Measurements from ENCODE around the gene STMN3. TPM values are rescaled to one million over a fixed set of nuclear protein-coding genes. Genes with fewer than 3 reads are reported as not detected.
"Not testable (repeated sequence)": the region's sequence is repeated elsewhere in the genome, so short reads cannot be mapped to it uniquely, and the experiment has no call there.

STMN3 gene
- total RNA-seq, 4 donors from 2014 or later, result 9.4 to 23.0 (median 12.0) TPM

DNA sequence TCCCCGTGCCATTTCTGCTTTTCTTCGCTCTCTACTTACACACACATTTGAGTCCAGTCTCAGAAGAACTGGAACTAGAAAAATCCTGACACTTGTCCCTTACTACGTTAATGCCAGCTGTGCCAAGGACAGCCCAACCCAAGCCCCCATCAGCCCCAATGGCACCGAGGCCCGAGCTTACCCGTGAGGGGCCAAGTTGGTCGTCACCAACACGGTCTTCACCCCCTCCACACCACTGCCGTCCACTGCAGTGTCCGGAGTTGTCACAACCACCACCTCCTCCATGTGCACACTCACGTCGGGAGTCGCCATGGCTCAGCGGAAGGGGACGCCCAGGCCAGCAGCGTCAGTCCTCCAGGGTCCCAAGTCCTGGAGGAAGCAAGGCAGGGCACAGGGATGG is 34.1 kb downstream of the STMN3 start:
- intact Hi-C loops (cut with DNase I; ENCODE audit: low total_unique reads), result no loop called here
- TF ChIP-seq POLR2A (IDR thresholded peaks at IDR 0.05), result no peak
- TF ChIP-seq, protein P1, sequence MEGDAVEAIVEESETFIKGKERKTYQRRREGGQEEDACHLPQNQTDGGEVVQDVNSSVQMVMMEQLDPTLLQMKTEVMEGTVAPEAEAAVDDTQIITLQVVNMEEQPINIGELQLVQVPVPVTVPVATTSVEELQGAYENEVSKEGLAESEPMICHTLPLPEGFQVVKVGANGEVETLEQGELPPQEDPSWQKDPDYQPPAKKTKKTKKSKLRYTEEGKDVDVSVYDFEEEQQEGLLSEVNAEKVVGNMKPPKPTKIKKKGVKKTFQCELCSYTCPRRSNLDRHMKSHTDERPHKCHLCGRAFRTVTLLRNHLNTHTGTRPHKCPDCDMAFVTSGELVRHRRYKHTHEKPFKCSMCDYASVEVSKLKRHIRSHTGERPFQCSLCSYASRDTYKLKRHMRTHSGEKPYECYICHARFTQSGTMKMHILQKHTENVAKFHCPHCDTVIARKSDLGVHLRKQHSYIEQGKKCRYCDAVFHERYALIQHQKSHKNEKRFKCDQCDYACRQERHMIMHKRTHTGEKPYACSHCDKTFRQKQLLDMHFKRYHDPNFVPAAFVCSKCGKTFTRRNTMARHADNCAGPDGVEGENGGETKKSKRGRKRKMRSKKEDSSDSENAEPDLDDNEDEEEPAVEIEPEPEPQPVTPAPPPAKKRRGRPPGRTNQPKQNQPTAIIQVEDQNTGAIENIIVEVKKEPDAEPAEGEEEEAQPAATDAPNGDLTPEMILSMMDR (IDR thresholded peaks at IDR 0.05), result no peak
- no peak for DNase-seq (ENCODE audit: low spot score in 2 of 2)
- WGBS, 2 donors, result 94 to 96% methylated on average over 16 of the region's 16 CpGs
- no peak overlapping the region for H3K4me3 ChIP-seq (ENCODE audit: low read depth, poor library complexity, severe bottlenecking)

DNA sequence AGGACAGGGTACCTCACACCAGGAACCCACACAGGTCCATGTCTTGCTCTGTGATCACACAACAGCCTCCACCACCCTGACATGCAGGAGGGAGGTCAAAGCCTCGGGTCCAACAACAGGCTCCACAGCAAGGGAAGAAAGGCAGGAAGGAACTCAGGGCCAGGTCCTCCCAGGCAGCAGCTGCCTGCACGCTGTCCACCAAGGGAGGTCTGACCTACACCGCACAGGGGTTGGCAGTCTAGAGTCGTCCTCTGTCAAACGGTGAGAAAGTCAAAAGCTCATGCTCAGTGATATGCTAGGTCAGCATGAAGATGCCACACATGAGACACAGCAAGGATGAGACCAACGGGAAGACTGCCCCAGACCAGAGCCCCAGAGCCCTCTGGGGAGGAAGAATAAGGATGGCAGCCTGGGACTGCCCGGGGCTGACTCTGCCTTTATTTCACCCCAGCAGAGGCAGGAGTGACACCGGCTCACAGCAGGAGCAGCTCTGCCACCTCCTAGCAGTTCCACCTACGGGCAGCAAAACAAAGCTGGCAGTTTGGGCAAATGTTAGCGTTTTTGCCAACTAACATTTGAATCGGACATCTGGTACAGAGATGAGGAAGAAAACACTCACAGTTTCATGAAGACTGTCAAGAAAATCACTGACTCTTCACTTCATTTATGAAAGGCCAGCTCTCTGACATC is 34.8 kb downstream of the STMN3 start:
- TF ChIP-seq POLR2A (IDR thresholded peaks at IDR 0.05), result no peak
- H3K4me3 ChIP-seq (ENCODE audit: low read depth, poor library complexity, severe bottlenecking), result no peak overlapping the region
- DNase-seq (ENCODE audit: low spot score in 2 of 2), result no peak
- 90 to 91% methylated on average over 11 of the region's 11 CpGs for WGBS, 2 donors
- intact Hi-C loops (cut with DNase I; ENCODE audit: low total_unique reads), result no loop called here

DNA sequence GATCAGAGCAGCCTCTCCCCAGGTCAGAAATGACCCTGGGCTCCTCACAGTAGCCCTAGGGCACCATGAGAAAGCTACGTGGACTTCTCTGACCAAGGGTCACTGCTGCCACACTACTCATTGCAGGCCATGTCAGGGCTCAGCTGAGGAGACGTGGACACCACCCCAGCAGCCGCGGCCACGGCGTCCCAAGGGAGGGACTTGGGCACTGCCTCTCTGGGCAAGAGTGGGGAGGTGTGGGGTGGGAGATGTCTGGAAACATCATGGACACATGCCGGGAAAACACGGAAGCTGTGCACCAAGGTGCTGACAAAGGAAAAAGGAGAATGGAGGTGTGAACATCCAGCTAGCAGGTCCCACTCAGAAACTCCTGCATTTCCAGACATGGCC is 35.4 kb downstream of the STMN3 start:
- H3K4me3 ChIP-seq (ENCODE audit: low read depth, poor library complexity, severe bottlenecking), result no peak overlapping the region
- WGBS, 2 donors, result 93 to 98% methylated on average over 8 of the region's 8 CpGs
- intact Hi-C loops (cut with DNase I; ENCODE audit: low total_unique reads), result no loop called here
- TF ChIP-seq POLR2A (IDR thresholded peaks at IDR 0.05), result no peak
- TF ChIP-seq, protein P1 (IDR thresholded peaks at IDR 0.05), result no peak
- DNase-seq (ENCODE audit: low spot score in 2 of 2), result no peak

DNA sequence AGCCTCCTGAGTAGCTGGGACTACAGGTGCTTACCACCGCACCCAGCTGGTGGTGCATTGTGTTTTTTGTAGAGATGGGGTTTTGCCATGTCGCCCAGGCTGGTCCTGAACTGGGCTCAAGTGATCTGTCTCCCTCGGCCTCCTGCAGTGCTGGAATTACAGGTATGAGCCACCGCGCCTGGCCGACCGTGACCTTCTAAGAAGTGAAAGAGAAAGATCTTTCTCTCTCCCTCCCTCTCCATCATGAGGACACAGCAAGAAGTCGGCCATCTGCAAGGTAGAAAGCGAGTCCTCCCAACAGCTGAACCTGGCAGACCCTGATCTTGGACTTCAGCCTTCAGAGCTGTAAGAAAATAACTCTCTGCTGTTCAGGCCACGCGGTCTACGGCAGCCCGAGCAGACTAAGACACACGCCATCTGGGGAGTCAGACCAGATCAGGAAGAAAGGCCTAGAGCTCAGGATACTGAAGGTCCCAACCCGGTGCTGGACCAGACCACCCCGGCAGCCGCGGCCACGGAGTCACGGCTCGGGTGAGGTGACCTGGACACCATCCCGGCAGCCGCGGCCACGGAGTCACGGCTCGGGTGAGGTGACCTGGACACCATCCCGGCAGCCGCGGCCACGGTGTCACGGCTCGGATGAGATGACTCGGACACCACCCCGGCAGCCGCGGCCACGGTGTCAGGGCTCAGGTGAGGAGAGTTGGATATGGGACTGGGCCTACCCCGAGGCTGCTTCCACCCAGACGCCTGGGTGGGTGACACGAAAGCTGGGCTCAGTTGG is 35.9 kb downstream of the STMN3 start:
- 92 to 94% methylated on average over 36 to 41 of the region's 41 CpGs for WGBS, 2 donors
- no peak for DNase-seq (ENCODE audit: low spot score in 2 of 2)
- no peak overlapping the region for H3K4me3 ChIP-seq (ENCODE audit: low read depth, poor library complexity, severe bottlenecking)
- intact Hi-C loops (cut with DNase I; ENCODE audit: low total_unique reads), result no loop called here
- no peak for TF ChIP-seq POLR2A (IDR thresholded peaks at IDR 0.05)
- TF ChIP-seq, protein P1 (IDR thresholded peaks at IDR 0.05), result no peak

DNA sequence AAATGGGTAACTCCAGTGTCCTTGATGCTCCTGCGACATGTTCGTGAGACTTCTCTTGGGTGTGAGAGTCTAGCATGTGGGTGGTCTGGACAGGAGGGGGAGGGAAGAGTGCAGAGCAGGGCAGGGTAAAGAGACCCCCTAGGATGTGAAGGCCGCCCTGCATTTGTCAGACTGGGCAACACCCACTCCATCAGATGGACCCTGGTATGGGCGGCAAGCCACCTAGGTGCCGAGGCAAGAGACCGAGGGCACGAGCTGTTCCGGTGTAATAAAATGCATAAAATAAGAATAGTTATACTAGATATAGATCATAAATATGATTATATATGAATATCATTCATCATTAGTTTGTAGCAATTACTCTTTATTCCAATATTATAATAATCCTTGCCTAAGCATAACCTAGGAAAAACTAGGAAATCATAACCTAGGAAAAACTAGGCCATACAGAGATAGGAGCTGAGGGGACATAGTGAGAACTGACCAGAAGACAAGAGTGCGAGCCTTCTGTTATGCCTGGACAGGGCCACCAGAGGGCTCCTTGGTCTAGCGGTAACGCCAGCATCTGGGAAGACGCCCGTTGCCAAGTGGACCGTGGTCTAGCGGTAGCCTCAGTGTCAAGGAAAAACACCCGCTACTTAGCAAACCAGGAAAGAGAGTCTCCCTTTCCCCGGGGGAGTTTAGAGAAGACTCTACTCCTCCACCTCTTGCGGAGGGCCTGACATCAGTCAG is 39.2 kb downstream of the STMN3 start:
- intact Hi-C loops (cut with DNase I; ENCODE audit: low total_unique reads); H3K4me3 ChIP-seq (ENCODE audit: low read depth, poor library complexity, severe bottlenecking); DNase-seq (ENCODE audit: low spot score in 2 of 2): not testable (repeated sequence)
- WGBS, 2 donors, result 83 to 87% methylated on average over 17 to 18 of the region's 18 CpGs

DNA sequence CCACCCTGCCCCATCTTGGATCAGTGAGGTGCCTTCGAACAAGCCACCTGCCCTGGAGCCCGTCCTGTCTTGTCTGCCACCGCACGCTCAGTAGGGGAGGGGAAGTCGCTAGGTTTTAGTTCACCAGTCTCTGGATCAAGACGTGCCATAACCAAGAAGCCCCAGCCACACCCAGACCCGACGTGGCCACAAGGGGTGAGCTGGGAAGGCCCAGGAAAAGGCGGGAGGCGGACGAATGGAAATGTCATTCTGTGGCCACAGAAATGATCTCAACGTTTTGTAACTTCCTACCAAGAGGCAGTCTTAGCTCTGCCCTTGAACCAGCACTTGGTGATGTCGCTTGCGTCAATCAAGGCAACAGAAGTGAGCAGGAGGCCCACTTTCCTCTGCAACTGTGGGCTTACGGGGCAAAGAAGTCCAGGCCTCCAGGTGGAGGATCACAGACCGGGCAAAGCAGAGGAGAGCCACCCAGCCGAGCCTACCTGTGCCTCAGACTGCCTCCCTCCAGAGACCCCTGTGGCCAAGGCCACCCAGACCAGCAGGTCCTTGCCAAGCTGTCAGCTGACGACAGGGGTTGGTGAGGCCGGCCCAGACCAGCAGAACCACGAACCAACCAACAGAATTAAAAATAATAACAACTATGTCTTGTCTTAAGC is 40.8 kb downstream of the STMN3 start:
- TF ChIP-seq, protein P1 (IDR thresholded peaks at IDR 0.05), result no peak
- TF ChIP-seq POLR2A (IDR thresholded peaks at IDR 0.05), result no peak
- DNase-seq (ENCODE audit: low spot score in 2 of 2), result no peak
- intact Hi-C loops (cut with DNase I; ENCODE audit: low total_unique reads), result no loop called here
- H3K4me3 ChIP-seq (ENCODE audit: low read depth, poor library complexity, severe bottlenecking), result no peak overlapping the region
- 72 to 80% methylated on average over 20 of the region's 20 CpGs for WGBS, 2 donors

Measured in lower leg skin (tissue), 4 donors.